ENCODE data around the gene WRNIP1.
"Not testable (repeated sequence)": the region's sequence is repeated elsewhere in the genome, so short reads cannot be mapped to it uniquely, and the experiment has no call there.

Gene WRNIP1

GRCh38 chr6:2790588-2791449, 25.6 kb downstream of the WRNIP1 start:
- DNase-seq = peak; percentile 60

DNA sequence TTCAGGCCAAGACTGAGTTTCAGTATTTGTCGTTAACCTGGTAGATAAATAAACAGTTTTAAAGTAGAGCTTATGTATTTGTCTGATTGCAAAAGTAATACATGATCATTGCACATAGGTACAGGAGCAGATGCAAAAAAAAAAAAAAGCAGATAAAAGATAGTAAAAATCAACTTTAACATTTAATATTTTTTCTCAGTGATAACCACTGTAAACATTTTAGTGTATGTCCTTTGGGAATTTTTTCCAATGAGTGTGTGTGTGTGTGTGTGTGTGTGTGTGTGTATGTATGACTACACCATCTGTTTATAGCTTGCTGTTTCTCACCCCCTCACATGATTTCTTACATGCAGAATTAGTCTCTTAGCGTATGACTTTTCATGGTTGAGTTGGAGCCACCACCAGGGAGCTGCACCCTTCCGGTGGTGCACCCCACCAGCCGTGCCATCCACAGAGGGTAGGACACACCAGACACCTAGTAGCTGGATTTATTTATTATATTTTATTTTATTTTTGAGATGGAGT, 26.3 kb downstream of the WRNIP1 start:
- no peak for DNase-seq

GRCh38 chr6:2792330-2793110, 27.3 kb downstream of the WRNIP1 start:
- no peak for DNase-seq

GRCh38 chr6:2793534-2794151, 28.4 kb downstream of the WRNIP1 start:
- peak; percentile 64 for DNase-seq

GRCh38 chr6:2794171-2794730, 29.1 kb downstream of the WRNIP1 start:
- no peak for DNase-seq

- no peak for DNase-seq
Measured at GRCh38 chr6:2795162-2795561, 30.0 kb downstream of the WRNIP1 start.

DNA sequence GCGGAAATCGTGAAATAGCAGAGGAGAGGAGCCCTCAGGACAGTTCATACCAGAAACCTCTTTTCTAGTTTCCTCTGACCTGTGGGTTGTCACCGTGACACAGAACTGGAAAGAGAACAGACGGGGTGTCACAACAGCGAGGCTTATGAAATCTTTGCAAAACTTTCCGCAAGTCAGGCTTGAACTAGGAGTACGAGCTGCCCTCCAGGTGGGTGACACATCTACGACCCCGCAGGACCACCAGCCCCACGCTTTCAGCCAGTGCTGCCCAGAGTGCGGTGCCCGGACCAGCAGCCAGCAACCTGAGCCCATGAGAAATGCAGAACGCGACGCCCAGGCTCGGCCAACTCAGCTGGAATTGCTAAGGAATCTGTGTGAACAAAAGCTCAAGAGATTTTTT, 30.8 kb downstream of the WRNIP1 start:
- DNase-seq = no peak

DNA sequence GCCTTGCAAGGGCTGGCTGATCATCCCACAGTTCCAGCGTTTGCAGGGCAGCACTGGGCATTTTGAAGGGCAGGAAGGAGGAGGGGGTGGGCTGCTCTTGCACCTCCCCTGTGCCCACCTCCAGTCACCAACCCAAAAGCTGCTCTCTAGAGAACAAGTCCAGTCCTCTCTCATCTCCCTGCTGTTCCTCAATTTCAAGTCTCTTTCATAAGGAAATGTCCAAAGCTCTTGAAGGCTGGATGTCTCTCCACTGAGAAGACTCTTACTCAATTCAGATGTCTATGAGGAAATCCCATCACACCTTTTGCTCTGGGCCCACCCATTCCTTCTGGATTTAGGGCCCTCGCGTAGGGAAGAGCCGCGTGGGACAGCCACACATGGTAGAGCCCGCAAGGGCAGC, 31.7 kb downstream of the WRNIP1 start:
- no peak for DNase-seq

- DNase-seq = no peak
Measured at GRCh38 chr6:2797564-2798031, 32.4 kb downstream of the WRNIP1 start.

DNA sequence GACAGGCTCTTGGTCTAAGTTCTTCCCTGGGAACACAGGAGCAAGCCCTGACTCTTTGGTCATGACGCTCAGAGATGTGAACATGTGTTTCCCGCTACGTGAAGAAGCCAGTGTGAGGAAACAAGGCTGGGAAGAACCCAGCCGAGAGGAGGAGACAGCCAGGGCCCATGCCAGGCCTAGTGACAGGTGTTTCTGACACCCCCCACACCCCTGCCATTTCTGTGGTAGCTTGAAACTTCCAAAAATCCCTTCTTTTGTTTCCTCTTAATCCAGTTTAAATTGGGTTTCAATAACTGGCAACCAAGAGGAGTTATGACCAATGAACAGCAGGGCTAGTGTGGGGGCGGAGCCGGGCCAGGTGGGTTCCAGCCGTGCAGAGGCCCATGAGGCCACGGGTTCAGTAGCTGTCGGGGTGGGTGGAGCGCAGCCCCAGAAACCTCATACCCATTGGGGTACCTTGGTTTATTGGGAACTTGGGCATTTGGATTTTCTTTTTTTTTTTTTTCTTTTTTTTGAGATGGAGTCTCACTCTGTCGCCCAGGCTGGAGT, 33.5 kb downstream of the WRNIP1 start:
- DNase-seq = no peak

DNA sequence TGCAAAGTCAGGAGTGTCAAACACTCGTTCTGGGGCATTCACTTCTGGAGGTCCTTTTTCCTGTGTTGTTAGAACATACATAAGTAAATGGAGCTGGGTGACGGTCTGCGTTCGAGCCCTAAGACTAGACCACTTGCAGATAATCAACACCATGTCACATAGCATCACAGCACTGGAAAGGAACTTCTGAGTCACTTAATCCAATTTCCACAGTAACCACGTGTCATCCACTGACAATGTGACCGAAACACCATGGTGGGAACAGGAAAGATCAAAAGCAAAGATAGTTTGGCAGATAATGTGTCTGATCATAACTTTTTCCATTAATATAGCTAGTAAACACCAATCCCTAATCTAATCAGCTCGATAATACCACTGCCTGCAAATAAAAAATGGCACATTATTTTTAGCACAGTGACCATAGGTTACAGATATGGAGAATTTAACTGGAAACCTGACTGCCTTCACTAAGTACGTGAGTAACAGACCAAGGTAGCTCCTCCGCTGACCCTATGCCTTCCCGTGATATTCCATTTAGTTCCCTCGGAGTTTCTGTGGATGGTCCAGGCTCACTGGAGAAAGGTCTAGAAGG, 34.8 kb downstream of the WRNIP1 start:
- no peak for DNase-seq

GRCh38 chr6:2800552-2801316, 35.5 kb downstream of the WRNIP1 start:
- DNase-seq = no peak

GRCh38 chr6:2801687-2802086, 36.5 kb downstream of the WRNIP1 start:
- DNase-seq = not testable (repeated sequence)

GRCh38 chr6:2802521-2803060, 37.4 kb downstream of the WRNIP1 start:
- DNase-seq = no peak

GRCh38 chr6:2803731-2804429, 38.7 kb downstream of the WRNIP1 start:
- DNase-seq = no peak

DNA sequence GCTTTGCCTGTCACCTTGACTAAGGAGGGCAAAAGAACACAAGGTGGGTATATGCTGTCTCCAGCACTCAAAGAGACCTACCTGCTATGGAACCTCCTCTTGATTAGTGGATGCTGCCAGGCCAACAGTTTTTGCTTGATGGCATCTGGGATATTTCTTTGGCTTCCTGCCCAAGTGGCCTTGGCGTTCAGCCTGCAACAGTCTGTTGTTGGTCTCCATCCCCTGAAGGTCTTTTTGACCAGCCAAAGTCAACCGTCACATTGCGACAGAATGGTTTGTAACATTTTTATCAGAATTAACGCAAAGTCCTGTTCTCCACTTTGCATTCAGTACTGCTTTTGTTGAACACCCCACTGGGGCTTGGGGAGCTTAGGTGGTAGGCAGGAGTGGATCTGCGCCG, 39.3 kb downstream of the WRNIP1 start:
- peak; percentile 19 for DNase-seq

- no peak for DNase-seq
Measured at GRCh38 chr6:2805031-2805430, 39.8 kb downstream of the WRNIP1 start.

- no peak for DNase-seq
Measured at GRCh38 chr6:2806644-2807043, 41.5 kb downstream of the WRNIP1 start.

DNA sequence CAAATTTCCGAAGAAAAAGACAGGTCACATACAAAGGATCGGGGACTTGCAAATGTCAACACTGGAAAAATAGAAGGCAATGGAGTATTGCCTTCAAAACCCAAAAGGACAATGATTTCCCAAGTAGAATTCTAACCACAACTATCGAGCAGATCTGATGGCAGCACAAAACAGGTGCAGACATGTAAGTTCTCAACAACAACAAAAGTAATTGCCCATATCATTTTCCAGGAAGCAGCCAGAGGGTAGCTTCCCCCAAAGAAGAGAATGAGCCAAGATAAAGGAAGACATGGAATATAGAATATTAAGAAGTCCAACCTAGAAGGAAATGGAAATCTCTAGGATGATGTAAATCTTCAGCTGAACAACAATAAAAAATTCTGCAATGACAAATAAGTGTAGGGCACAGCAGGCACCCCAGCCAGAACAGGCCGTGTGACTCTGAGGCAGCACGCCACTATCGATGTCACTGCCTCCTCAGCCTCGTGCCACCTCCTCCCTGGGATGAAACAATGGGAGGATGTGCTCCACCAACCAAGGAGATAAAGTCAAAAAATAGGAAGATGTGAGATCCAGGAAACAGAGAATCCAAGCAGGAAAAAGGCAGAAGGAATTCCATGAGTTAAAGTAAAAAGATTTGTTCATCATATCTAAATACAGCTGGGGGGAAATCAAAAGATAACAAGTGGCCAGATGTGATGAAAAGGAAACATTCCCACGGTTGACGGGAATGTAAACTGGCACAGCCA, 42.3 kb downstream of the WRNIP1 start:
- DNase-seq = no peak

GRCh38 chr6:2809015-2809414, 43.8 kb downstream of the WRNIP1 start:
- DNase-seq = peak; percentile 8

Measured in NCI-H69 (cell line).